NB4 (cell line): ENCODE results near the gene PTCHD4.

Experiments
- POLR2A ChIP-seq: IDR thresholded peaks from 2 replicates; pipeline ENCODE4 v1.6.1; 2011; ENCODE audit warnings: mild to moderate bottlenecking; ENCODE audit not compliant: insufficient read length; ENCODE audit errors: extremely low read depth
- TF ChIP-seq, protein P1 (sequence below): IDR thresholded peaks from one replicate; pipeline ENCODE4 v1.5.1; 2012; ENCODE audit warnings: low read depth, low read length

DNA sequence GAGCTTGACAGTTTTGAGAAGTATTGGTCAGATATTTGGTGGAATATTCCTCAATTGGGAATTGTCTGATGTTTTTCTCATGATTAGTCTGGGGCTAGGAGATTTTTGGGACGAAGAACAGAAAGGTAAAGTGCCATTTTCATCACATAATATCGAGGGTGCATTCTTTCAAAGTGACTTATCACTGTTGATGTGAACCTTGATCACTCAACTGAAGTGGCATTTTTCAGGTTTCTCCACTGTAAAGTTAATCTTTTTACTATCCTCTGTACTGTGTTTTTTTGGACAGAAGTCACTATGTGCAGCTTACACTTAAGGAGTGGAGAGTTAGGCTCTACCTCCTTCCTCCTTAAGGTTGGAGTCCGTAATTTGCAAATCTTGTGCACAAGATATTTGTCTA, 39.2 kb downstream of the PTCHD4 start:
- TF ChIP-seq, protein P1, sequence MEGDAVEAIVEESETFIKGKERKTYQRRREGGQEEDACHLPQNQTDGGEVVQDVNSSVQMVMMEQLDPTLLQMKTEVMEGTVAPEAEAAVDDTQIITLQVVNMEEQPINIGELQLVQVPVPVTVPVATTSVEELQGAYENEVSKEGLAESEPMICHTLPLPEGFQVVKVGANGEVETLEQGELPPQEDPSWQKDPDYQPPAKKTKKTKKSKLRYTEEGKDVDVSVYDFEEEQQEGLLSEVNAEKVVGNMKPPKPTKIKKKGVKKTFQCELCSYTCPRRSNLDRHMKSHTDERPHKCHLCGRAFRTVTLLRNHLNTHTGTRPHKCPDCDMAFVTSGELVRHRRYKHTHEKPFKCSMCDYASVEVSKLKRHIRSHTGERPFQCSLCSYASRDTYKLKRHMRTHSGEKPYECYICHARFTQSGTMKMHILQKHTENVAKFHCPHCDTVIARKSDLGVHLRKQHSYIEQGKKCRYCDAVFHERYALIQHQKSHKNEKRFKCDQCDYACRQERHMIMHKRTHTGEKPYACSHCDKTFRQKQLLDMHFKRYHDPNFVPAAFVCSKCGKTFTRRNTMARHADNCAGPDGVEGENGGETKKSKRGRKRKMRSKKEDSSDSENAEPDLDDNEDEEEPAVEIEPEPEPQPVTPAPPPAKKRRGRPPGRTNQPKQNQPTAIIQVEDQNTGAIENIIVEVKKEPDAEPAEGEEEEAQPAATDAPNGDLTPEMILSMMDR: no peak
- no peak for TF ChIP-seq POLR2A
